IMR-90 (cell line): Measurements from ENCODE around the gene NPAS2. TPM values are rescaled to one million over a fixed set of nuclear protein-coding genes. Genes with fewer than 3 reads are reported as not detected.

Experiments
- ATAC-seq: fragments of 200-7000 bp; cut with Tn5 transposase; 2 replicates; pipeline ENCODE4 v1.9.1; 2020; ENCODE audit warnings: low read depth, mild to moderate bottlenecking, moderate library complexity
- BruUV-seq: library from RNA; stranded (reverse); fragments of 400-500 nt; replicated peaks from 2 replicates; lab custom pipeline; 2021; lab: Mats Ljungman, UMichigan
- CTCF ChIA-PET: fragments of 300-600 bp; formaldehyde crosslinking; extraction: SDS; loops from one replicate; lab custom pipeline; 2021; ENCODE audit warnings: antibody characterized with exemption; lab: Yijun Ruan, JAX
- POLR2A ChIA-PET: fragments of 300-600 bp; sonication (Branson Sonifier 250); formaldehyde crosslinking; loops from one replicate; lab custom pipeline; 2022; ENCODE audit warnings: antibody characterized with exemption; ENCODE audit not compliant: unreplicated experiment; lab: Charles Lee
- DNase-seq: peaks from one replicate; pipeline ENCODE4 v3.0.0; 2013
- H2AFZ ChIP-seq: replicated peaks from 2 replicates; pipeline ENCODE3; 2013; ENCODE audit warnings: low read length, mild to moderate bottlenecking; ENCODE audit not compliant: poor library complexity
- H2AK5ac ChIP-seq: 2 replicates; pipeline ENCODE4 v1.6.1; 2013; ENCODE audit warnings: low read depth, low read length, inconsistent platforms
- H2AK9ac ChIP-seq: replicated peaks from 2 replicates; pipeline ENCODE3; 2013; ENCODE audit warnings: mild to moderate bottlenecking, low read depth, low read length, moderate library complexity; ENCODE audit not compliant: poor library complexity
- H2BK120ac ChIP-seq: 2 replicates; pipeline ENCODE4 v1.6.1; 2013; ENCODE audit warnings: low read depth, low read length, inconsistent platforms
- H2BK15ac ChIP-seq: 3 replicates; pipeline ENCODE4 v1.6.1; 2013; ENCODE audit warnings: low read depth, low read length, inconsistent platforms
- H2BK20ac ChIP-seq: 2 replicates; pipeline ENCODE4 v1.6.1; 2013; ENCODE audit warnings: low read depth, mild to moderate bottlenecking, inconsistent platforms, low read length, moderate library complexity
- H2BK5ac ChIP-seq: 2 replicates; pipeline ENCODE4 v1.6.1; 2013; ENCODE audit warnings: mild to moderate bottlenecking, low read depth, low read length, inconsistent platforms; ENCODE audit not compliant: poor library complexity, severe bottlenecking
- H3K14ac ChIP-seq: replicated peaks from 2 replicates; pipeline ENCODE4 v1.6.1; 2013; ENCODE audit warnings: low read depth, low read length, inconsistent platforms
- H3K18ac ChIP-seq: 2 replicates; pipeline ENCODE4 v1.6.1; 2013; ENCODE audit warnings: low read depth, low read length, control low read depth
- H3K23ac ChIP-seq: 2 replicates; pipeline ENCODE4 v1.6.1; 2013; ENCODE audit warnings: low read depth, low read length, inconsistent platforms
- H3K27ac ChIP-seq: 2 replicates; pipeline ENCODE4 v1.5.1; 2013; ENCODE audit warnings: mild to moderate bottlenecking, control low read depth, low read length; ENCODE audit not compliant: insufficient read depth
- H3K27me3 ChIP-seq: 2 replicates; pipeline ENCODE4 v1.6.1; 2013; ENCODE audit warnings: low read length; ENCODE audit not compliant: control insufficient read depth, insufficient read depth
- H3K36me3 ChIP-seq: 2 replicates; pipeline ENCODE4 v1.6.1; 2013; ENCODE audit warnings: low read length, mixed read lengths; ENCODE audit not compliant: control insufficient read depth, insufficient read depth
- H3K4ac ChIP-seq: 2 replicates; pipeline ENCODE4 v1.6.1; 2013; ENCODE audit warnings: low read depth, low read length, inconsistent platforms
- H3K4me1 ChIP-seq: 2 replicates; pipeline ENCODE4 v1.6.1; 2013; ENCODE audit warnings: low read length, mixed read lengths; ENCODE audit not compliant: control insufficient read depth, insufficient read depth
- H3K4me2 ChIP-seq: 2 replicates; pipeline ENCODE4 v1.6.1; 2013; ENCODE audit warnings: low read depth, mild to moderate bottlenecking, control low read depth, low read length, moderate library complexity
- H3K4me3 ChIP-seq: 2 replicates; pipeline ENCODE4 v1.5.1; 2013; ENCODE audit warnings: low read depth, mild to moderate bottlenecking, control low read depth, low read length, moderate library complexity; ENCODE audit not compliant: insufficient read depth
- H3K56ac ChIP-seq: 2 replicates; pipeline ENCODE4 v1.6.1; 2013; ENCODE audit warnings: low read length, inconsistent platforms; ENCODE audit not compliant: insufficient read depth; ENCODE audit errors: extremely low read depth
- H3K79me1 ChIP-seq, 2 experiments: 2 replicates each; pipeline ENCODE4 v1.6.1; 2013; ENCODE audit warnings: low read length in 2 of 2, inconsistent platforms in 1 of 2, low read depth in 1 of 2
- H3K9ac ChIP-seq: 2 replicates; pipeline ENCODE4 v1.6.1; 2013; ENCODE audit warnings: low read depth, low read length, control low read depth
- H3K9me1 ChIP-seq: 2 replicates; pipeline ENCODE4 v1.6.1; 2013; ENCODE audit warnings: low read length, inconsistent platforms; ENCODE audit not compliant: insufficient read depth
- H3K9me3 ChIP-seq: 2 replicates; pipeline ENCODE4 v1.6.1; 2013; ENCODE audit warnings: low read length; ENCODE audit not compliant: control insufficient read depth, insufficient read depth
- H4K20me1 ChIP-seq: 2 replicates; pipeline ENCODE4 v1.6.1; 2013; ENCODE audit warnings: low read length, inconsistent platforms; ENCODE audit not compliant: insufficient read depth
- H4K5ac ChIP-seq: 2 replicates; pipeline ENCODE4 v1.6.1; 2013; ENCODE audit warnings: mild to moderate bottlenecking, low read depth, low read length, control low read depth
- H4K8ac ChIP-seq, 2 experiments: 2 replicates each; pipeline ENCODE4 v1.6.1; 2013; ENCODE audit warnings: low read depth in 2 of 2, low read length in 2 of 2, control low read depth in 1 of 2, inconsistent platforms in 1 of 2
- H4K91ac ChIP-seq: 2 replicates; pipeline ENCODE4 v1.6.1; 2013; ENCODE audit warnings: low read depth, low read length, inconsistent platforms; ENCODE audit not compliant: insufficient read depth
- BHLHE40 ChIP-seq: fragments of 150-350 bp; IDR thresholded peaks from 2 replicates; pipeline ENCODE4 v1.6.1; 2016; ENCODE audit warnings: mild to moderate bottlenecking, low read depth, low read length
- CHD1 ChIP-seq: IDR thresholded peaks from 2 replicates; pipeline ENCODE4 v1.6.1; 2012; ENCODE audit warnings: low read depth, low read length, improper control_type of control experiment
- CTCF ChIP-seq: conservative IDR thresholded peaks from 2 replicates; pipeline ENCODE4 v1.5.1; 2012; ENCODE audit warnings: mild to moderate bottlenecking, low read depth, low read length, improper control_type of control experiment
- ELK1 ChIP-seq: fragments of 150-350 bp; IDR thresholded peaks from 2 replicates; pipeline ENCODE4 v1.6.1; 2016; ENCODE audit warnings: low read depth, mild to moderate bottlenecking, low read length, moderate library complexity, borderline replicate concordance
- FOS ChIP-seq: fragments of 150-350 bp; IDR thresholded peaks from 2 replicates; pipeline ENCODE4 v1.6.1; 2016; ENCODE audit warnings: low read depth, low read length
- MAFK ChIP-seq: IDR thresholded peaks from 2 replicates; pipeline ENCODE4 v1.6.1; 2012; ENCODE audit warnings: low read depth, low read length, improper control_type of control experiment
- NFE2L2 ChIP-seq: fragments of 150-350 bp; IDR thresholded peaks from 2 replicates; pipeline ENCODE4 v1.6.1; 2016; ENCODE audit warnings: low read depth, mild to moderate bottlenecking, low read length
- USF2 ChIP-seq: fragments of 150-350 bp; IDR thresholded peaks from 2 replicates; pipeline ENCODE4 v1.6.1; 2017; ENCODE audit warnings: mild to moderate bottlenecking, antibody characterized with exemption, low read length, low read depth
- WGBS, 2 experiments: methylation state at CpG; one replicate each; pipeline versions ENCODE4 v1.1.5 to v1.1.7; 2013; ENCODE audit warnings: missing lambda C conversion rate in 2 of 2; ENCODE audit not compliant: insufficient read length in 1 of 2; ENCODE audit errors: extremely low coverage in 2 of 2; 5-methylcytosine and 5-hydroxymethylcytosine counted together
- dilution Hi-C: fragments of 300-500 bp; cut with HindIII; formaldehyde crosslinking; loops from one replicate; pipeline ENCODE4 v1.14.3; 2018; ENCODE audit warnings: low sequenced_read_pairs; ENCODE audit not compliant: unreplicated experiment
- in situ Hi-C: fragments of 300-500 bp; cut with MboI; formaldehyde crosslinking; loops from 3 replicates; pipeline ENCODE4 v1.14.3; 2019; ENCODE audit warnings: low sequenced_read_pairs, inconsistent platforms, mixed read lengths
- intact Hi-C: fragments of 100-400 bp; cut with micrococcal nuclease; formaldehyde crosslinking; loops from 2 replicates; pipeline ENCODE4 v1.10.0; 2022
- polyA plus RNA-seq, 3 experiments: library from polyadenylated mRNA; depleted of rRNA; stranded (reverse); fragments of >200 nt; gene quantifications; 2 replicates each; pipeline ENCODE4 v1.2.3, GENCODE V29; 2012; ENCODE audit warnings: low replicate concordance in 1 of 3
- total RNA-seq: library from RNA; depleted of rRNA; stranded (reverse); fragments of >200 nt; gene quantifications from 2 replicates; pipeline ENCODE4 v1.2.3, GENCODE V29; 2012

The NPAS2 gene
- total and polyA plus RNA-seq, 2 of the 4 experiments (the other 2 are of a cell fraction): 5.2 to 14.8 TPM

GRCh38 chr2:100878000-100878791, 58.3 kb downstream of the NPAS2 start:
- Histone ChIP-seq H4K8ac (no peak overlapping the region), H3K36me3 (no peaks in the 10 kb centered on the region)
- in situ Hi-C loops: no loop called here

More at GRCh38 chr2:100878000-100878791, 58.3 kb downstream of the NPAS2 start:
- Histone ChIP-seq H4K5ac (no peak overlapping the region), H3K56ac (no peak overlapping the region), H3K4ac (peak overlapping the region; percentile 58; the same call in 1 of the 2 replicates), H3K9me3 (no peaks in the 10 kb centered on the region), H3K27ac (no peak overlapping the region), H2AFZ (peak overlapping the region; percentile 16), H2AK9ac (peak overlapping the region; percentile 17), H3K23ac (peak overlapping the region; percentile 17; the same call in 1 of the 2 replicates), H3K18ac (no peak overlapping the region), H3K14ac (peak overlapping the region; percentile 49), H2BK5ac (no peak overlapping the region), H2BK15ac (no peak overlapping the region; the same call in 2 of the 3 replicates), H3K9ac (no peak overlapping the region), H3K79me1 (peaks cover 9 to 54% of the 10 kb centered on the region in 2 experiments), H2BK120ac (no peak overlapping the region), H3K27me3 (no peaks in the 10 kb centered on the region), H3K9me1 (peaks cover 21% of the 10 kb centered on the region; the same call in 1 of the 2 replicates), H3K4me2 (no peak overlapping the region), H3K4me3 (no peak overlapping the region), H4K91ac (no peak overlapping the region), H4K20me1 (peaks cover 6% of the 10 kb centered on the region; the same call in 1 of the 2 replicates), H2AK5ac (peak overlapping the region; percentile 57; the same call in 1 of the 2 replicates), H2BK20ac (no peak overlapping the region), H3K4me1 (peaks cover 10% of the 10 kb centered on the region)
- POLR2A ChIA-PET: no interaction called here
- dilution Hi-C loops (no loop called here), intact Hi-C loops (no loop called here)
- CTCF ChIA-PET: interaction anchor here (0.8 to 1.3 kb wide), 2 partner anchors 16 to 22 kb away, joined by 3 read pairs; no protein-coding TSS in a partner anchor
- ATAC-seq: no peak; the same call in 1 of the 2 replicates
- WGBS, 2 experiments: 60% methylated on average over 7 of the region's 16 CpGs; no CpG with 5 or more reads in 1 of the 2 experiments
- no peak for TF ChIP-seq NFE2L2
- TF ChIP-seq ELK1: no peak
- no peak for TF ChIP-seq FOS
- no peak for TF ChIP-seq CTCF
- no peak for TF ChIP-seq BHLHE40
- no peak for TF ChIP-seq CHD1
- TF ChIP-seq USF2: no peak
- peak; percentile 52; the same call in 1 of the 2 replicates for TF ChIP-seq MAFK
- DNase-seq: no peak
- BruUV-seq: no TSS peak
